HepG2 (cell line): ENCODE data around the gene CABP4. TPM values are rescaled to one million over a fixed set of nuclear protein-coding genes. Genes with fewer than 3 reads are reported as not detected.

Experiments
- ZBTB14 ChIP-seq: sonication (generic); formaldehyde crosslinking; IDR thresholded peaks from 2 replicates; pipeline ENCODE4 v1.4.0; 2020; ENCODE audit warnings: missing genetic modification reagents
- ZNF33A ChIP-seq: sonication (generic); formaldehyde crosslinking; IDR thresholded peaks from 2 replicates; pipeline ENCODE4 v1.5.1; 2020; ENCODE audit warnings: missing genetic modification reagents, mild to moderate bottlenecking, moderate library complexity, borderline replicate concordance
- ZNF850 ChIP-seq: sonication (generic); formaldehyde crosslinking; conservative IDR thresholded peaks from 2 replicates; pipeline ENCODE4 v1.9.0; 2021; ENCODE audit warnings: mild to moderate bottlenecking, missing genetic modification reagents
- polyA plus RNA-seq, 8 experiments: library from polyadenylated mRNA; depleted of rRNA in 3 of 8; stranded (reverse) in 7 of 8; unstranded in 1 of 8; fragments of >200 nt; fragmentation: Illumina TruSeq in 4 of 8; extraction: Trizol in 4 of 8; gene quantifications; 2 replicates each; pipeline versions ENCODE4 v1.2.1 to v1.2.3, GENCODE V29; 2011 to 2016; ENCODE audit warnings: low read depth in 4 of 8, missing spikeins in 1 of 8, mixed read lengths in 1 of 8; ENCODE audit not compliant: insufficient read depth in 1 of 8
- total RNA-seq, 5 experiments: library from RNA; depleted of rRNA; stranded (reverse); fragments of >200 nt; fragmentation: Illumina TruSeq; extraction: Trizol; gene quantifications; 2 replicates each; pipeline ENCODE4 v1.2.3, GENCODE V29; 2016; ENCODE audit warnings: low read depth in 1 of 5
- TF ChIP-seq, protein P1 (sequence below): sonication (generic); formaldehyde crosslinking; IDR thresholded peaks from 2 replicates; pipeline ENCODE4 v1.5.1; 2020; ENCODE audit warnings: mild to moderate bottlenecking, missing genetic modification reagents
- TF ChIP-seq, protein P2 (sequence below): sonication (generic); formaldehyde crosslinking; IDR thresholded peaks from 2 replicates; pipeline ENCODE4 v1.9.0; 2022; ENCODE audit warnings: missing genetic modification reagents, mild to moderate bottlenecking, borderline replicate concordance

CABP4 gene
- total and polyA plus RNA-seq, 2 of the 13 experiments (the other 11 are each of a cell fraction or from before 2014, with no cell fraction given): not detected

DNA sequence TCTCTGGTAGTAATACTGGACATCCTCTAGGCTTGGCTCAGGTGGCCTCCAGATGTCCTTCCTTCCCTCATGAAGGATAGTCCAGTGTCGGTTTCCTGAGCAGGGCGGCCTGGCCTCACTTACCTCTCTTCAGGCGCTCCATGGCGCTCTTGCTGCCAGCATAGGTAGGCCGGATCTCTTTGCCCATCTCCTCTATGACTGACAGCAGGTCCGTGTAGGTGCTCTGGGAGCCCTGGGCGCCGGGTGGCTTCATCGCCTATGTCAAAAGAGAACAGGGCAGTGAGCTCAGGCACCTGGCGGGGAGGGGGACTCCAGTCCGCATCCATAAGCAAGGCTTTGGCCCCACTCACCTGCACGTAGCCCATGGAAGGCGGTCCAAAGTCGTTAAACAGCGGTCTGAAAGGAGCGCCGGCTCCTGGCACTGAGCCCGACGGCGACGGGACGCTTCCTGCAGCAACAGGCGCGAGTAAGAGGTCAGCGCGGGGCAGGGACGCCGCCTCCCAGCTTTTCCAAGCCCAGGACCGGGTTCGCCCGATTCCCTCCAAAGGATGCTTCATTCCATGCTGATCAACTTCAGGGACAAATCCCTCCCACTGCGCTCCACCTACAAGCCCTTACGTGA is 52.2 kb downstream of the CABP4 start (continued):
- TF ChIP-seq, protein P1, sequence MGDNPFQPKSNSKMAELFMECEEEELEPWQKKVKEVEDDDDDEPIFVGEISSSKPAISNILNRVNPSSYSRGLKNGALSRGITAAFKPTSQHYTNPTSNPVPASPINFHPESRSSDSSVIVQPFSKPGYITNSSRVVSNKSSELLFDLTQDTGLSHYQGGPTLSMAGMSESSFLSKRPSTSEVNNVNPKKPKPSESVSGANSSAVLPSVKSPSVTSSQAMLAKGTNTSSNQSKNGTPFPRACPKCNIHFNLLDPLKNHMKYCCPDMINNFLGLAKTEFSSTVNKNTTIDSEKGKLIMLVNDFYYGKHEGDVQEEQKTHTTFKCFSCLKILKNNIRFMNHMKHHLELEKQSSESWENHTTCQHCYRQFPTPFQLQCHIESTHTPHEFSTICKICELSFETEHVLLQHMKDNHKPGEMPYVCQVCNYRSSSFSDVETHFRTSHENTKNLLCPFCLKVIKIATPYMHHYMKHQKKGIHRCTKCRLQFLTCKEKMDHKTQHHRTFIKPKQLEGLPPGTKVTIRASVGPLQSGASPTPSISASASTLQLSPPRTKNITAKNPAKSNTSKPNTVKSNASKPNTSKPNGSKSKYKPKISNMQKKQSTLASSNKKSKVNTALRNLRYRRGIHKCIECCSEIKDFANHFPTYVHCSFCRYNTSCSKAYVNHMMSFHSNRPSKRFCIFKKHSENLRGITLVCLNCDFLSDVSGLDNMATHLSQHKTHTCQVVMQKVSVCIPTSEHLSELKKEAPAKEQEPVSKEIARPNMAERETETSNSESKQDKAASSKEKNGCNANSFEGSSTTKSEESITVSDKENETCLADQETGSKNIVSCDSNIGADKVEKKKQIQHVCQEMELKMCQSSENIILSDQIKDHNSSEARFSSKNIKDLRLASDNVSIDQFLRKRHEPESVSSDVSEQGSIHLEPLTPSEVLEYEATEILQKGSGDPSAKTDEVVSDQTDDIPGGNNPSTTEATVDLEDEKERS (CRISPR knock-in tag): no peak
- no peak for TF ChIP-seq ZNF850 (CRISPR knock-in tag)
- 0 out of 2 replicates have a peak, but pooled peaks have one; percentile 75 for TF ChIP-seq ZNF33A (CRISPR knock-in tag)
- TF ChIP-seq ZBTB14 (CRISPR knock-in tag): 0 out of 2 replicates have a peak, but pooled peaks have one; percentile 5
- TF ChIP-seq, protein P2, sequence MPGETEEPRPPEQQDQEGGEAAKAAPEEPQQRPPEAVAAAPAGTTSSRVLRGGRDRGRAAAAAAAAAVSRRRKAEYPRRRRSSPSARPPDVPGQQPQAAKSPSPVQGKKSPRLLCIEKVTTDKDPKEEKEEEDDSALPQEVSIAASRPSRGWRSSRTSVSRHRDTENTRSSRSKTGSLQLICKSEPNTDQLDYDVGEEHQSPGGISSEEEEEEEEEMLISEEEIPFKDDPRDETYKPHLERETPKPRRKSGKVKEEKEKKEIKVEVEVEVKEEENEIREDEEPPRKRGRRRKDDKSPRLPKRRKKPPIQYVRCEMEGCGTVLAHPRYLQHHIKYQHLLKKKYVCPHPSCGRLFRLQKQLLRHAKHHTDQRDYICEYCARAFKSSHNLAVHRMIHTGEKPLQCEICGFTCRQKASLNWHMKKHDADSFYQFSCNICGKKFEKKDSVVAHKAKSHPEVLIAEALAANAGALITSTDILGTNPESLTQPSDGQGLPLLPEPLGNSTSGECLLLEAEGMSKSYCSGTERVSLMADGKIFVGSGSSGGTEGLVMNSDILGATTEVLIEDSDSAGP: peak; percentile 8; the same call in 1 of the 2 replicates
